WERI-Rb-1 (cell line): ENCODE measurements around the gene CHKA.

Experiments used
- DNase-seq: peaks from one replicate; pipeline ENCODE4 v3.0.0-alpha.2; 2020
- H3K27ac ChIP-seq: fragments of 250-450 bp; sonication (Bioruptor Pico); 2 replicates; pipeline ENCODE4 v1.5.1; 2020; ENCODE audit warnings: mild to moderate bottlenecking, moderate library complexity
- H3K27me3 ChIP-seq: fragments of 250-450 bp; sonication (Bioruptor Pico); 2 replicates; pipeline ENCODE4 v1.5.1; 2021; ENCODE audit warnings: mild to moderate bottlenecking, low read depth, moderate library complexity; ENCODE audit not compliant: insufficient read depth, severe bottlenecking
- H3K36me3 ChIP-seq: fragments of 250-450 bp; sonication (Bioruptor Pico); 2 replicates; pipeline ENCODE4 v1.5.1; 2020; ENCODE audit warnings: mild to moderate bottlenecking, moderate library complexity
- H3K4me3 ChIP-seq: 2 replicates; pipeline ENCODE4 v1.5.1; 2011; ENCODE audit warnings: low read depth, mild to moderate bottlenecking, control low read depth, low read length
- H3K9me3 ChIP-seq: fragments of 250-450 bp; sonication (Bioruptor Pico); 2 replicates; pipeline ENCODE4 v1.5.1; 2021; ENCODE audit warnings: mild to moderate bottlenecking, moderate library complexity; ENCODE audit not compliant: severe bottlenecking
- CTCF ChIP-seq: IDR thresholded peaks from 2 replicates; pipeline ENCODE4 v1.5.1; 2011; ENCODE audit warnings: low read depth, mild to moderate bottlenecking, control low read depth, inconsistent platforms, low read length

CHKA gene

GRCh38 chr11:68074584-68075352, 46.4 kb downstream of the CHKA start:
- no peaks in the 10 kb centered on the region for H3K27me3 ChIP-seq
- DNase-seq = no peak
- H3K4me3 ChIP-seq = no peak overlapping the region
- H3K9me3 ChIP-seq = no peaks in the 10 kb centered on the region
- peaks cover 23% of the 10 kb centered on the region for H3K36me3 ChIP-seq
- no peak overlapping the region for H3K27ac ChIP-seq
- no peak for TF ChIP-seq CTCF

- DNase-seq = no peak
- H3K27ac ChIP-seq = no peak overlapping the region
- H3K4me3 ChIP-seq = no peak overlapping the region
- H3K9me3 ChIP-seq = no peaks in the 10 kb centered on the region
- no peaks in the 10 kb centered on the region for H3K27me3 ChIP-seq
- TF ChIP-seq CTCF = no peak
- peaks cover 39% of the 10 kb centered on the region for H3K36me3 ChIP-seq
These were observed 49.7 kb downstream of the CHKA start for GRCh38 chr11:68071281-68072048.

- no peak for DNase-seq
- H3K9me3 ChIP-seq = no peaks in the 10 kb centered on the region
- no peak overlapping the region for H3K27ac ChIP-seq
- no peak overlapping the region for H3K4me3 ChIP-seq
- H3K27me3 ChIP-seq = no peaks in the 10 kb centered on the region
- no peak for TF ChIP-seq CTCF
- H3K36me3 ChIP-seq = peaks cover 53% of the 10 kb centered on the region
These were observed 53.2 kb downstream of the CHKA start for GRCh38 chr11:68067991-68068390.

GRCh38 chr11:68066742-68067141, 54.4 kb downstream of the CHKA start:
- Histone ChIP-seq H3K36me3 (peaks cover 48% of the 10 kb centered on the region), H3K27ac (no peak overlapping the region), H3K9me3 (no peaks in the 10 kb centered on the region), H3K4me3 (no peak overlapping the region), H3K27me3 (no peaks in the 10 kb centered on the region)
- TF ChIP-seq CTCF = no peak
- DNase-seq = no peak

GRCh38 chr11:68065841-68066240, 55.3 kb downstream of the CHKA start:
- Histone ChIP-seq H3K36me3 (peaks cover 50% of the 10 kb centered on the region), H3K27ac (no peak overlapping the region), H3K27me3 (no peaks in the 10 kb centered on the region), H3K4me3 (no peak overlapping the region), H3K9me3 (no peaks in the 10 kb centered on the region)
- DNase-seq = no peak
- no peak for TF ChIP-seq CTCF
